OCI-M1 (cell line): ENCODE measurements around the gene PMEPA1.

Experiments
- DNase-seq: peaks from one replicate; lab custom pipeline; 2025; lab: John Stamatoyannopoulos, UW

PMEPA1 gene

DNA sequence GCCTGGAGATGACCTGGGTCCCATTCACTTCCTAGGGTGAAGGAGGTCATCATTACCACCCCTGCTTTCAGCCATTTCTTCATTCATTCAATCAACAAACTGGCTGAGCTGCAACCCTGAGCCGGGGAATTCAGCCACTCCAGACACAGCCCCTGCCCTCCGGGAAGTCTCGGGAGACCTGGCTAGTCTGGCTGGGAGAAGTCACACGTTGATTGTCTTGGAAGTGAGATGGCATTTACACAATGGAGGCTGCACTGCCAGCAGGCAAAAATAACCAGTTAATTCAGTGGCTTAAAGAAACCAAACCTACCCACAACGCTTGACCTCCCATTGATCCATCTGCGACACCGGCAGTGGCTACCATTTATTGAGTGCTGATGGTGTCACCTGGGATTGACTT, 2.0 kb upstream of the PMEPA1 start:
- DNase-seq: no peak

DNA sequence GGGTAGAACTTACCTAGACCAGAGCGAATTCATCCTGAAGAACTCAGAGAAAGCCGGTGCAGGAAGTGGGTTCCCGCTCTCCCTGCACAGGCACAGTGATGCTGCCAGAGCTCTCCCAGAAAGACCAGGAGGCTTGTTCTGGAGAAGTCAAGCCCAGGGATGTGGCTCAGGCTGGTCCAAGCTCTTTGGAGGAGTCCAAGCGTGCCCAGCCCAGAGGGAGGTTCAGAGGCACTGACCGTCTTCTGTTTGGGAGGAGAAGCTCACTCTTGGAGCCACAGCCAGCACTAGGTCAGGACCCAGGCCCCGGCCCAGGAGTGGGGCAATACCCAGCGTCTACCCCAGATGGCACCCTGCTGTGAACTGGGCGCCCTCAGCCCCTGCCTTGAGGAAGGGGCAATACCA, 1.5 kb upstream of the PMEPA1 start:
- DNase-seq: no peak

DNA sequence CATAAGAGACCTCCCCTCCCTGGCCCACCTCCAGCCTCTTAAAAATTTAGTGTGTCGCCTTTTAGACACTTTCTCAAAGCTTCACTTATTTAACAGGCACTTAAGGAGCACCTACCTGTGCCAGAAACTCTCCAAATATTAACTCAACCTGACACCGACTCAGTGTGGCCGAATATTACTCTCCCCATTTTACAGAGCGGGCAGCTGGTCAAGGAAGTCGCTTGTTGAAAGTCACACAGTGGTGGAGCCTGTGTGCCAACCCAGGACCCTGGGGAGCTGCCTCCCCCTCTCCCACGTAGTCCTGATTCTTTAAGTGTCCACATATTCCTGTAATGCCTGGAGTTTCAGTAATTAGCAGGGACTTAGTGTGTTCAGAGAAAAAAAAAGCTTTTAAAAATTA, 1.0 kb upstream of the PMEPA1 start:
- DNase-seq: no peak

DNA sequence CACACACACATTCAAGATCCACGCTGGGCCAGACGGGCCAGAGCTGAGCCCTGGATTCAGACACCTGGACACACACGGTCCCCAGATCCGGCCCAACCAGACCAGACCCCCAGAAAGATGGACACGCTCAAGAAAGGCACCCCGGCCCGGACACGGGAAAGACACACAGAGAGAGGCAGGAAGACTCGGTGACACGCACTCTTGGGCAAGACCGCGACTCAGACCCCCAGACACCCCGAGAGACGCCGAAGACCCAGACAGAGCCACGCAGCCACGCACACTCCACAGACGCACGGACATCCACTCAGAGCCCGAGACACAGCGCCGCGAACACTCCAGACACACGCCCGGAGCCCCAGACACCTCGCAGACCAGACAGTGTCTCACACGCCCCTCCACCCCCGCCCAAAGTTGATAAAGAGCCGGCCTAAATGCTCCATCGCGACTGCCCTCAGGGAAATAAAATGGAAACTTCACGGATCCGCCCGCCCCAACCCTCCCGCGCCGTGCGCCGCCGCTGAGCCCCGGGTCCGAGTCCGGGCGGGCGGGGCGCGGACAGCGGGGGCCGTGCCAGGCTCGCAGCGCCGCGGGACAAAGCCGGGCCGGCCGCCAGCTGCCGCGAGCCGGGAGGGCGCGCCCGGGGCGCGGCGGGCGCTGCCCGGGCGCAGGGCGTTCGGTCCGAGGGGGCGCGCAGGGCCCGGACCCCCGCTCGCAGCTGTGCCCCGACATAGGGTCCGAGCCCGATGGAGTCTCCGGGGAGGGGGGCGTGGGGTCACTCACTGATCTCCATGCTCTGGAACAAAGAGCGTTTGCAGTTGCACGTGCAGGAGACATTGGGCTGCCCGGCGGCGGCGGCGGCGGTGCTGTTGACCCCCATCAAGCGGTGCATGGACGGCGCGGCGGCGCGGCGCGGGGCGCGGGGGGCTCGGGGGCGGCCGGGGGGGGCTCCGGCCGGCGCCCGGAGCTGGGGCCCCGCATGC, 831 bp downstream of the PMEPA1 start:
- DNase-seq: no peak

DNA sequence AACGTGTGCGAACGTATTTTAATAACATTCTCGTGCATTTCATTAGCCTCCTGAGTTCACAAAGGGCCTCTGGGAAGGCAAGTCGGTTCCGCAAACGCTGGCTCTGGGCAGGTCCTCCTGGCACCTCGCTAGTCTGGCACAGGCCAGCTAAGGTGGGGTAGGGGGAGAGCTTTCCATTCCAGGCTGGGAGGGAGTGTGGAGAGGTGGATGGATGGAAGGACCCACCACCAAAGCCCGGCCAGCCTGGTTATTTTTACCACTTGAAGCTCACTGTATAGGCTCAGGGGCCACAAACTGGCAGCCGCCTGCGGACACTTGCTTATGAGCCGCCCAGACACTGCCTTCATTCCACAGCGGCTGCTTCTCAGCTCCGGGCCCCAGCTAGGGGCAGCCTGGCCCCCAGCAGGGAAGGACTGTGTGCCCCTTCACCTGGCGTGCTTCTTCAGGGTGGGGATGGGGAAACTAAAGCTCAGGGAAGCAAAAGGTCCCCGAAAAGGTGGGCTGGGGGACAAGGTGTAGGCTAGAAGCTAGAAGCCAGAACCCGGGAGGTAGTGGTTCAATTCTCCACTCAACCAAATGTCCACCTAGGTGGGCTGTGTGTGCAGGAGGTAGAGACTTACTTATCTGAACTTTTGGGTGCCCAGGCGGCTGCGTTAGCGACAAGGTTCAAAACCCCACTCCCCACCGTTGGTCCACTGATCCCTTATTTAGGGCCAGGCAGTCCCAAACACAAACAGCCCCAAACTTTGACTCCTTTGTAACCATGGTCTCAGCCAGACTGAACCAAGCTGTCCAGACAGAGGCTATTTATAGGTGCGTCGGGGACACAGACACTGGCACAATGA, 1.7 kb downstream of the PMEPA1 start:
- no peak for DNase-seq

DNA sequence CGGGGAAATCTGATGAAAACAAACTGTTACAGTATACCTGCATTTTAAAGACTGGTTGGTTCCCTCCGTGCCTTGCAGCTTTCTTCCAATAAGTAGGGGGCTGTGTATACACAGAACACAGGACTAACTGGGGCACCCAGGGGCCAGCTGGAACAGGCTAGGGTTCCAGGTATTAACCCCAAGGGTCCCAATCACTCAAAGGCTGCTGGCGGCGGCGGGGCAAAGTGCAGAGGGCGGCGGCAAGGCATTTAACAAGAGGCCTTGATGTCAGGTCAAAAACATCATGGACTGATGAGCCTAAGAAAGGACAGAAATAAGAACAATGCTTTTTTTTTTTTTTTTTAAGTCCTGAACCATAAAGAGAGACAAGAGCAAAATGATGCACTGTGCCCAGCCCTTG, 2.5 kb downstream of the PMEPA1 start:
- DNase-seq: no peak

DNA sequence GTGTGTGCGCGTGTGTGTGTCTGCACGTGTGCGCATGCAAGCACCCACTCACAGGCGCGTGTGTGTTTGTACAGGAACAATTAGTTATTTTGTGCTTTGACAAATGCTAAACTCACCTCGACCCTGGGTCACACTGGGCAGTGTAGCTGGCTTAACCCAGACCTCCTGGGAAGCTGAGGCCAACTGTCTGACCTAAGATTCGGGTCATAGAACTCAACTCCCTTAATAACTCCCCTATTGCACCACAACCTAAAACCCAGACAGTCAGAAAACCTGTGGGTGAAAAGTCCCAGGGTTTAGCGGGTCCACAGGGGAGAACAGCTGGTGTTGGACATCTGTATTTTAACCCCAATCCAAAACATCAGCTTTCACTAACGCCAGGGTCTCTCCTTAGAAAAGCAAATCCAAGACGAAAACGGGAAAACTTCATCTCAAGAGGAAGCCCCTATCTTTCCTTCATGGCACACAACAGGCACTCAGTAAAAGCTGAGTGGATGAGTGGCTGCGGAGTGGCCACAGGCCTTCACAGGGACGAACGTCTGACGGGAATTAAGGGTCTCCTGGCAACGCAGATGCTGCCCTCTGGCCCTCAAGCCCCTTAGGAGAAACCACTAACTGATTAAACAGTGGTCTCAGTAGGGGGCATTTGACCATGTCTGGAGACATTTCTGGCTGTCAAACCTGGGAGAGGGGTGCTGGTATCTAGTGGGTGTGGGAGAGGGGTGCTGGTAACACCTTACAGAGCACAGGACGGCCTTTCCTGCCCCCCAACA, 4.5 kb downstream of the PMEPA1 start:
- DNase-seq: no peak

DNA sequence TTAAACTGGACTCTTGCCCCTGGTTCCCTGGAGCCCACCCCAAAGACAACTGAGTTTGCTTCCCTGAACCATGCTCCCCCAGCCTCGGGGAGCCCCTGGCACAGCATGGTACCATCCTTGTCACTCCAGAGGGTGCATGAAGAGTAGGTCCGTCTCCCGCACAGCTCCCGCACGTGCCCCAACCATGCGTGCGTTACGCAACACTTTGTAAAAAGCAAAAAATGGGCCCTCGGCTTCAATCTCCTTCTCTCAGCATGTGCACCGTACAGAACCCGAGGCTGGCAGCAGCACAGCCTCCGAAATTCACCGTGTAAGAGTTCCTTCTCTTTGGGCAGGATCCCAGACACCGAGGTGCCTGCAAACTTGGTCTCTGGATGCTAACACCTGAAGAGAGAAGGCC, 5.6 kb downstream of the PMEPA1 start:
- DNase-seq: no peak

DNA sequence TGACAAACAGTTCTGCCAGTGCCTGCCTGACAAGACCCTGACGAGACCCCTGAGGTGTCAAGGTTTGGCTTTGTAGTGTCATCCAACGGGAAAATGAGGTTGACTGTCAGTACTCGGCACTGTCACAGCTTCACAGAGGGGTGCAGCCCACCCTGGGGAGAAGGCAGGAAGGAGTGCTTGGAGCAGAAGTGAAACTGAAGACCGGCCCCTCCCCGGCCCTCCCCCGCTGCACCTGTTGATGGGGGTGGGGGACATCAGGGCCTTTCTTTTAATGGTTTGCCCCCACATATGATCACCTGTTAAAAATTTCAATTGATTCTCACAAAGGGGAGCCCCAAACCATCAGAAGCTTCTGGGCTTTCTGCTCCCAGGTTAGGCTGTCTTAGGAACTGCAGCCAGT, 6.8 kb downstream of the PMEPA1 start:
- no peak for DNase-seq

DNA sequence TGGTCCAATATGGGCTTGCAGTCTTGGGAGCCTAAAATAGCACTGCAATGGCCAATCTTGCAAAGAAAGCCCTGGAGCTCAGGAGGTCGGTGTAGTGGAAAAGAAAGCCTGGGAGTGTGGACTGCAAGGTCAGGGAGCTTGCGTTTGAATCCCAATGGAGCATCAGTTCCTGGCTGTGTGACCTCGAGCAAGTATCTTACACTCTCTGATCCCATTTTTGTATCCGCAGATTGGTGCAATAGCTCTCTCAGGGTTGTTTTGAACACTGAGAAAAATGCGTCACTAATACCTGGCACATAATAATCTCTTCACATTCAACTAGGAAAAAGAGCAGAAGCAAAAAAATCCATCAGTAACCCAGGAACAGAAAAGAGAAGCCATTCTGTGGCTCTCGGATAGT, 7.3 kb downstream of the PMEPA1 start:
- DNase-seq: no peak

DNA sequence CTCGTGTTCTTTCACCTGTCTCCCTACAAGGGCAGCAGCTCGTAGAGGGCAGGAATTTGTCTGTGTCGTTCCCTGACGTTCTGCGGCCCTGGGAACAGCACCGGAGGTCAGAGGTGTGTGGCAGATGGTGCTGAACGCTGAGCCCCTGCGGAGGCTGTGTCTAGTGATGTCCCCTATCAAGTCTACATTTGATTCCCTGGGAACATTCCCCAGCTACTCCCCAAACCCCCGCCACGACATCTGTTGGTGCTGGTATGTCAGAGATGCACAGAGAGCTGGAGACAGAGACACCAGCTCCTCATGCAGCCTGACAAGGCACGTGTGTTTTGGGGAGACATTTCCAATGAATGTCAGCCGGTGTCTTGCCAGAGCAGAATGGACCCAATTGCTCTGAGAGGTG, 7.7 kb downstream of the PMEPA1 start:
- no peak for DNase-seq

DNA sequence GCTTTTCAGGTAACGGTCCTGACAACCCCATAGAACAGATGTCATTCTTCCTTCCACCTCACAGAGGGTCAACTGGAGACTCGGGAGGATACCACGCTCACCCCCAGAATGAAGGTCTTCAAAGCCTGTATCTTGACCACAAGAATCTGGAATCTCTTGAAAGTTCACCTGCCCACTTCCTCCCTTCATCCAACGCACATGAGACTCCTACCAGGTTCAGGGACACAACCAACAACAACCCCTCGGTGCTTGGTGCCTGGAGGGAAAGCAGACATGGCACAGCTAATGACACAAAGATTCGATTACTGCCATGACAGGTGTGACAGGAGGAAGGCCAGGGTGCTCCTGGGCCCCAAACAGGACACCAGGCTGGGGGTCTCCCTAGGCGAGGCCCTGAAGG, 8.2 kb downstream of the PMEPA1 start:
- DNase-seq: no peak

DNA sequence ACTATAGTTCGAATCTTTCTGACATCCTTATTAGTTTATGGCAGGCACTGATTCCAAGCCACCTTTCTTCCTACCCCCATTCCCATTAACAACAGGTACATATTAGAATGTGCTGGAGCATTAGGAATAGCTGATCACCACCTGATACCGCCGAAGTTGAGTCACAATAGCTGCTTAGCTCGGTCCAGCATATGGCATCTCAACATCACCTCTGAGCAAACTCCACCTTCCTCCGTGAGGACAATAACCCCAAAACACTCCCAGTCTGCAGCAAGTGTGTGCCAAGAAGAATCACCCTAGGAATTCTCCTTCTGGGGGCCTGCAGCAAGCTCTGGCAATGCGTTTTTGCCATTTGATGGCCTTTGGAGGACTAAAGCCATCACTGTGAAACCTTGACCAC, 8.7 kb downstream of the PMEPA1 start:
- DNase-seq: no peak

DNA sequence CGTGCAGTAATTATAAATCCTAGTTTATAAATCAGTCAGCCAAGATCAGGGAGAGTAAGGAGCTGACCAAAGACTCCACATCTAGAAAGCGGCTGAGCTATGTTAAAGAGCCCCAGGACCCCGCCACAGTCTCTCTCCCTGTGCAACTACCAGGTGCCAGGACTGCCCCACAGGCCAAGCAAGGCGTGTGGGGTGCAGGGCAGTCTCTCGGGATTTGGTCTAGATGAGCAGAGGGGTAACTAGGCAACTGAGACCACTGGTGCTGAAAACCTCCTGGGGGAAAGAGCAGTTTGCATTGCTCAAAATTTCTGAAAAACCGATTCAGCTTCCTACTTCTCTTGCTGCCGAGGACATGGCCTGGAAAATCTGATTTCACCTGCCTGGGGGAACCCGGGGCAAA, 10.4 kb downstream of the PMEPA1 start:
- DNase-seq: no peak

DNA sequence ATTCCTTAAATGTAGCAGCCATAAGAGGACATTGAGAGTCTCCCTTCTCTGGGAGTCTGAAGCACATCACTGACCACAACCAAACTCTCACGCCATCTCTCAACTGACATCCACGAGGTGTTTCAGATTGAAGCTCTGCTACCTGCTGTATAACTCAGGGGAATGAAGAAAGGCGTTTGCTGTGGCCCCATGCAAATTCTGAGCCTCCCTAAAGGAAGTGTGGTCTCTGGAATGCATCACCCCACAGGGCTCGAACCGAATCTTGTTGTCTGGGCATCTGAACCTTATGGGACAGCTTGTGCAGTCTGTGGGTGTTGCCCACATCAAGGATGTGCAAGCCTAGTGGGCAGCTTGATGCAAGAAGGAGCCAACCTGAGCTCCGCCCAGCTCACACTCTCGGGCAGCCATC, 10.9 kb downstream of the PMEPA1 start:
- no peak for DNase-seq

DNA sequence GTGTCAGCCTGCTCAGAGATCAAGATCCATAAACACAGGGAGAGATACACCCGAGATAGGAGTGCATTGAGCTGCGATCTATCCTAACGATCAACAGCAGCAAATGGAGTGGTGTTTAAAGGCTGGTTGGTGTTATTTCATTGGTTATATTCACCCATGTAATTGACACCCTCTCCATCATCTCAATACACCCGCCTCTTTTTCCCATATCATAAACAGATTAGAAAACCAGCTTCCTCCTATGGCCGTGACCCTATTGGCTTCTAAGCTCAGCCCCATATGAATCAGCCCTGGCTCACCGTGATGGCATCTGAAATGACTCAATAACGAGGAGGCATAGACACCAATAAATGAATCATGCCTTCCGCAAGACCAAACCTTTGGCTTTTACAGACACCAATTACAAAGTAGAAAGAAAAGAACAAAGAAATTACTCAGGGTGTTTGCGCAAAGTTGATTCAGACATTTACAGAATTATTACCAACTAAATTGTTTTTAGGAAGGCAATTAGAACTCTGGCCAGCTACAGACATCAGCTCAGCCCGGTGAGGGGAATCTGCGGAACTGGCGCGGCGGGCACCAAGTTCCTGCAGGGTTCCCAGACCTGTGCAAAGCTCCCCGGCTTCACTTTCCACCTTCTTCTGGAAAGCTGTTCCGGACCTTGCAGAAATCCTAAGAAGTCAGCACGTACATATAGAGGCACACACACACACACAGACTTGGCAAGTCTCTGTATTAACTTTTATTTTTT, 11.5 kb downstream of the PMEPA1 start:
- DNase-seq: no peak

DNA sequence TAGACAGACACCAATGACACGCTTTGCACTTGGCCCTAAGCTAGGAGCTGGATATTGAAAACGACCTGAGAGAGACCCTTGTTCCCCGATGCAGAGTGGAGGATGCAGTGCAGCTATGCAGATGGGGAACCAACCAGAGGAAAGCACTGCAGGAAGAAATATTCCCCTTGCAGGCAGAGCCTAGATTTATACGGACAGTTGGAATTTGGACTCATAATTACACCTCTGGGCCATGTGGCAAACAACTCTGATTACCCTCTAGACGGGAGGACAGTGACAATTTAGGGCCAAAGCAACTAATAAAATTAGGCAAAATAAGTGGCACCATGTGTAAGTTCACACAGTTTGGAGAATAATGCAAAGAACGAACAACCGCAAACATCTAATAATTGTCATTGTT, 12.3 kb downstream of the PMEPA1 start:
- DNase-seq: no peak

DNA sequence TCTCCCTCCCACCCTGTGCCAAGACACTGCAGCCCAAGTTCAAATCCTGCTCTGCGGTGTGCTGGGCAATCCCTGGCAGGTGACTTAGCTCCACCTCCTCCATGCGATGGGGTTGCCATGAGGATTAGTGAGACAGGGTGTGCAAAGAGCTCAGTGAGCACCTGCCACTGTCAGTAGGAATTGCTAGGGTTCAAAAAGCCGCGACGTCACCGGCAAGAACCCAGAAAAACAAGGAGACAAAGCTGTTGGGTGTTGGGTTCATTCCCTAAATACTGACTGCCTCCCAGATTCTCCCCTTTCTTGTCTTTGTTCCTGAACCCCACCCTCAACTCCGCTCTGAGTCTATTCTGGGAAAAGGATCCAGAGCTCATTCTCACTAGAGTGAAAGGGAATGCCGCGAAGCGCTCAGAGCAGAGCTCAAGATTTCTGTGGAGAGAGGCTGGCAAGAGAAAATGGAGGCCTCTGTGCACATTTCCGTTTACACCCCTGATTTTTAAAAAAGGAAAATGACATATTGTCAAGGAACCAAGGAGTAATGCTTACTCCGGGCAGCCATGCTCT, 13.3 kb downstream of the PMEPA1 start:
- no peak for DNase-seq

DNA sequence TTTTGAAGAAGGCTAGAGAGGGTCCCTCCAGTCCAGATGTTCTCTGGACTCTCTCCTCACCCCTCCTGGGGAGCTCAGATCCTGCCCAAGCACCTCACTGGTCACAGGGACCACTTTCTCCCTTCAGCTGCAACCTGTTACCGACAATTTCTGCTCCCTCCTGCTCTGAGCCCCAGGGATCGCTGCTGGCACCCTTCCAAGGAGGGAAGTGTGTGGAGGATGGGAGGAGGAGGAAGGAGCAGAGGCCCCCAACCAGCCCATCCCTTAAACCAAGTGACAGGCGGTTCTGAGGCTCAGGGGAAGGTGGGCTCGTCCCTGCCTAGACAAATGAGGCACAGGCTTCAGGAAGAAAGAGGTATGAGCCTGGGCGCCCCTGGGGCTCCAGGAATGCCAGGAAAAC, 13.9 kb downstream of the PMEPA1 start:
- no peak for DNase-seq

DNA sequence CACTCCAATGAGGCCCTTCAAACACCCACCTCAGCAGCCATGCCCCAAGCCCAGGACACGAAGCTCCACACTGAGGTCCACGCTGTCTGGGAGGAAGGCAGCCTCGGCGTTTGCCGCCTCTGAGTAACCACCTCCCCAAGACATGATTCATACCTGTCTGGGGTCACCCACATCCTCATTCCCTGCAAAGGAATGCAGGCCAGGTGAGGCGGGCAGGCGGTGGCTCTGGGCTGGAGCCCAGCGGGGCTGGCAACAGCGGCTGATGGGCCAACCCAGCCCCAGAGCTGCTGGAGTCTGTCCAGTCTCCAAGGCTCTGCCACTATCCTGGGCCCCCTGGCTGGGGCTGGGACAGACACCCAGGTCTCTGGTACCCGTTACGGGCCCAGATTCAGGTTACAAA, 14.8 kb downstream of the PMEPA1 start:
- no peak for DNase-seq

DNA sequence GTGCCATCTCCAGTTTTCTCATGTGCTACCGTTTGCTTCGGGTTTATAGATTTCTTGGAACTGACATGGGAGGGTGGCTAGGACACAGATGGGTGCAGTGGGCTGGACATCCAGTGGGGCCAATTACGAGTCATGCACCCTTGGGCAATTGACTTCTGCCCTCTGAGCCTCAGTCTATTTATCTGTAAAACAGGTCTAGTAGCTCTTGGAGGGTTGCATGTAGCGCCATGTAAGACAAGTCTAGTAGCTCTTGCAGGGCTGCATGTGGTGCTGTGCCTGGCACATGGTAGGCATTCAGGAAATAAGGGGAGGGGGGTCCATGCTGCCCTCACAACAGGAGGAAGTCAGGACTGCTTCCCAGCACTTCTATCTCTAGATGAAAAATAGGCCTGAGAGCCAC, 15.3 kb downstream of the PMEPA1 start:
- DNase-seq: no peak
